H1 (cell line): ENCODE measurements around the gene ANKRD12. TPM values are rescaled to one million over a fixed set of nuclear protein-coding genes. Genes with fewer than 3 reads are reported as not detected.

Experiments used
- CTCF ChIA-PET: fragments of 300-600 bp; sonication (Branson Sonifier 250); formaldehyde crosslinking; loops from one replicate; lab custom pipeline; 2021; ENCODE audit not compliant: partially characterized antibody; lab: Charles Lee
- POLR2A ChIA-PET: fragments of 300-600 bp; sonication (Branson Sonifier 250); formaldehyde crosslinking; loops from one replicate; lab custom pipeline; 2021; ENCODE audit warnings: inconsistent platforms; ENCODE audit not compliant: partially characterized antibody; lab: Charles Lee
- DNase-seq, 2 experiments: peaks; one replicate each; pipeline versions ENCODE4 v3.0.0 to v3.0.0-alpha.2; 2010 to 2022; ENCODE audit warnings: low spot score in 2 of 2, low read depth in 1 of 2, mixed read lengths in 1 of 2
- FAIRE-seq: peaks from 2 replicates; lab custom pipeline; 2011; peaks lifted over from hg19 to GRCh38; lab: Jason Lieb, UNC
- H2AFZ ChIP-seq: 2 replicates; pipeline ENCODE4 v1.8.1; 2012; ENCODE audit warnings: low read length, inconsistent platforms
- H2AK5ac ChIP-seq: 2 replicates; pipeline ENCODE4 v1.6.1; 2013; ENCODE audit warnings: low read depth, low read length
- H2BK120ac ChIP-seq: replicated peaks from 2 replicates; pipeline ENCODE3; 2013; ENCODE audit warnings: low read depth, low read length, inconsistent platforms
- H2BK12ac ChIP-seq: 2 replicates; pipeline ENCODE4 v1.6.1; 2013; ENCODE audit warnings: low read depth, low read length
- H2BK15ac ChIP-seq: 2 replicates; pipeline ENCODE4 v1.6.1; 2013; ENCODE audit warnings: low read length
- H2BK20ac ChIP-seq: 2 replicates; pipeline ENCODE4 v1.6.1; 2013; ENCODE audit warnings: low read length
- H2BK5ac ChIP-seq: 2 replicates; pipeline ENCODE4 v1.6.1; 2013; ENCODE audit warnings: low read depth, low read length
- H3K14ac ChIP-seq: 2 replicates; pipeline ENCODE4 v1.6.1; 2013; ENCODE audit warnings: inconsistent platforms; ENCODE audit not compliant: insufficient read length
- H3K18ac ChIP-seq: 2 replicates; pipeline ENCODE4 v1.6.1; 2013; ENCODE audit warnings: low read length; ENCODE audit errors: extremely low read depth
- H3K23ac ChIP-seq: 2 replicates; pipeline ENCODE4 v1.6.1; 2013; ENCODE audit warnings: inconsistent platforms; ENCODE audit not compliant: insufficient read length
- H3K23me2 ChIP-seq: 2 replicates; pipeline ENCODE4 v1.6.1; 2013; ENCODE audit warnings: low read depth, low read length
- H3K27ac ChIP-seq: 2 replicates; pipeline ENCODE4 v1.6.1; 2011; ENCODE audit warnings: low read depth, low read length, inconsistent platforms
- H3K27me3 ChIP-seq, 4 experiments: replicated peaks in 1 of 4; 1 replicate in 1 of 4; 2 replicates in 3 of 4; pipeline versions ENCODE4 v1.6.1 to v1.8.1; 2011 to 2013; ENCODE audit warnings: low read length in 3 of 4, mild to moderate bottlenecking in 3 of 4, inconsistent platforms in 2 of 4, mixed read lengths in 2 of 4, moderate library complexity in 1 of 4; ENCODE audit not compliant: control insufficient read depth in 3 of 4, insufficient read depth in 3 of 4; ENCODE audit errors: extremely low read depth in 1 of 4
- H3K36me3 ChIP-seq, 4 experiments: 2 replicates each; pipeline versions ENCODE4 v1.6.1 to v1.8.1; 2011 to 2013; ENCODE audit warnings: mild to moderate bottlenecking in 4 of 4, low read length in 3 of 4, moderate library complexity in 2 of 4, control low read depth in 1 of 4, inconsistent platforms in 1 of 4; ENCODE audit not compliant: insufficient read depth in 4 of 4, control insufficient read depth in 2 of 4
- H3K4ac ChIP-seq: replicated peaks from 2 replicates; pipeline ENCODE3; 2013; ENCODE audit warnings: low read length, low read depth, mixed read lengths, inconsistent platforms; ENCODE audit not compliant: insufficient read length
- H3K4me1 ChIP-seq, 4 experiments: replicated peaks in 1 of 4; 1 replicate in 1 of 4; 2 replicates in 3 of 4; pipeline versions ENCODE4 v1.6.1 to v1.8.1; 2011 to 2013; ENCODE audit warnings: low read length in 3 of 4, inconsistent platforms in 2 of 4, mixed read lengths in 1 of 4; ENCODE audit not compliant: insufficient read depth in 4 of 4, control insufficient read depth in 3 of 4
- H3K4me2 ChIP-seq, 2 experiments: 2 replicates each; pipeline versions ENCODE4 v1.6.1 to v1.8.1; 2011 to 2013; ENCODE audit warnings: low read depth in 2 of 2, low read length in 2 of 2, control low read depth in 1 of 2, inconsistent platforms in 1 of 2, mild to moderate bottlenecking in 1 of 2; ENCODE audit not compliant: insufficient read depth in 1 of 2
- H3K4me3 ChIP-seq, 4 experiments: fragments of 200-600, 300-600 bp in 1 of 4; sonication (generic), shearing (Covaris generic), sonication (Bioruptor Twin) in 1 of 4; 2 replicates each; pipeline versions ENCODE4 v1.5.1 to v1.8.1; 2011 to 2016; ENCODE audit warnings: low read length in 4 of 4, low read depth in 3 of 4, control low read depth in 2 of 4, inconsistent platforms in 2 of 4, mild to moderate bottlenecking in 2 of 4, mixed read lengths in 1 of 4, moderate library complexity in 1 of 4; ENCODE audit not compliant: insufficient read depth in 2 of 4; ENCODE audit errors: extremely low read depth in 1 of 4
- H3K56ac ChIP-seq: replicated peaks from 2 replicates; pipeline ENCODE3; 2013; ENCODE audit warnings: low read depth, mild to moderate bottlenecking, mixed read lengths, low read length, inconsistent platforms; ENCODE audit not compliant: insufficient read length
- H3K79me1 ChIP-seq: 2 replicates; pipeline ENCODE4 v1.6.1; 2013; ENCODE audit warnings: low read depth, low read length, control low read depth
- H3K79me2 ChIP-seq, 2 experiments: 2 replicates each; pipeline versions ENCODE4 v1.6.1 to v1.8.1; 2012 to 2013; ENCODE audit warnings: low read length in 2 of 2, mild to moderate bottlenecking in 2 of 2, inconsistent platforms in 1 of 2; ENCODE audit not compliant: insufficient read depth in 2 of 2, control insufficient read depth in 1 of 2
- H3K9ac ChIP-seq, 4 experiments: replicated peaks in 1 of 4; 1 replicate in 1 of 4; 2 replicates in 3 of 4; pipeline versions ENCODE4 v1.6.1 to v1.8.1; 2011 to 2013; ENCODE audit warnings: low read depth in 3 of 4, low read length in 3 of 4, control low read depth in 2 of 4, mild to moderate bottlenecking in 2 of 4, moderate library complexity in 2 of 4, inconsistent platforms in 1 of 4; ENCODE audit errors: extremely low read depth in 1 of 4
- H3K9me3 ChIP-seq, 2 experiments: 2 replicates each; pipeline versions ENCODE4 v1.6.1 to v1.8.1; 2012 to 2013; ENCODE audit warnings: mild to moderate bottlenecking in 2 of 2, moderate library complexity in 2 of 2, control low read depth in 1 of 2, inconsistent platforms in 1 of 2, low read depth in 1 of 2, low read length in 1 of 2, mixed read lengths in 1 of 2; ENCODE audit not compliant: insufficient read depth in 2 of 2
- H4K20me1 ChIP-seq, 2 experiments: replicated peaks in 1 of 2; 2 replicates each; pipeline versions ENCODE3 to v1.8.1; 2011 to 2013; ENCODE audit warnings: inconsistent platforms in 2 of 2, low read length in 2 of 2, mild to moderate bottlenecking in 1 of 2; ENCODE audit not compliant: insufficient read depth in 2 of 2, control insufficient read depth in 1 of 2
- H4K5ac ChIP-seq: 2 replicates; pipeline ENCODE4 v1.6.1; 2013; ENCODE audit warnings: low read length, low read depth, mixed read lengths, inconsistent platforms; ENCODE audit not compliant: insufficient read length
- H4K8ac ChIP-seq: 2 replicates; pipeline ENCODE4 v1.8.0; 2013; ENCODE audit warnings: mild to moderate bottlenecking, moderate library complexity, low read length, inconsistent platforms; ENCODE audit not compliant: insufficient read depth; ENCODE audit errors: extremely low read depth
- H4K91ac ChIP-seq: replicated peaks from 2 replicates; pipeline ENCODE3; 2013; ENCODE audit warnings: low read length, mixed read lengths, inconsistent platforms; ENCODE audit not compliant: insufficient read length
- ASH2L ChIP-seq: fragments of 200-600, 300-600 bp; sonication (generic); IDR thresholded peaks from one replicate; pipeline ENCODE4 v1.7.1; 2017; ENCODE audit warnings: low read length
- CHD1 ChIP-seq: IDR thresholded peaks from 2 replicates; pipeline ENCODE4 v1.6.1; 2012; ENCODE audit warnings: low read depth, low read length, improper control_type of control experiment
- HDAC6 ChIP-seq: IDR thresholded peaks from one replicate; pipeline ENCODE4 v1.7.1; 2012; ENCODE audit warnings: low read depth, mild to moderate bottlenecking, inconsistent platforms, low read length, moderate library complexity
- NANOG ChIP-seq: IDR thresholded peaks from 2 replicates; pipeline ENCODE4 v1.6.1; 2011; ENCODE audit warnings: low read length, low read depth, mild to moderate bottlenecking, inconsistent platforms; ENCODE audit not compliant: insufficient read depth, poor library complexity, severe bottlenecking
- PHF8 ChIP-seq: fragments of 200-600 bp; sonication (generic); conservative IDR thresholded peaks from 2 replicates; pipeline ENCODE4 v1.7.1; 2012; ENCODE audit warnings: low read depth, mild to moderate bottlenecking, inconsistent platforms, low read length, moderate library complexity
- POLR2AphosphoS5 ChIP-seq: IDR thresholded peaks from 2 replicates; pipeline ENCODE4 v1.6.1; 2011; ENCODE audit warnings: low read depth, low read length
- RFX5 ChIP-seq: IDR thresholded peaks from 2 replicates; pipeline ENCODE4 v1.6.1; 2011; ENCODE audit warnings: low read depth, low read length, improper control_type of control experiment, borderline replicate concordance
- SIX5 ChIP-seq: IDR thresholded peaks from 2 replicates; pipeline ENCODE4 v1.6.1; 2011; ENCODE audit warnings: mild to moderate bottlenecking, low read depth, low read length
- SP2 ChIP-seq: IDR thresholded peaks from 2 replicates; pipeline ENCODE4 v1.6.1; 2012; ENCODE audit warnings: mild to moderate bottlenecking, low read length, inconsistent platforms
- SRF ChIP-seq: IDR thresholded peaks from 2 replicates; pipeline ENCODE4 v1.6.1; 2011; ENCODE audit warnings: mild to moderate bottlenecking, low read depth, low read length, moderate library complexity
- WGBS, 2 experiments: shearing (Covaris generic) in 1 of 2; methylation state at CpG; one replicate each; pipeline versions ENCODE4 v1.1.6 to v1.1.7; 2013 to 2015; ENCODE audit warnings: low lambda C conversion rate in 2 of 2, mixed read lengths in 2 of 2, inconsistent platforms in 1 of 2, low coverage in 1 of 2, missing lambda C conversion rate in 1 of 2; ENCODE audit not compliant: insufficient replicate concordance in 2 of 2, insufficient coverage in 1 of 2, insufficient read length in 1 of 2; ENCODE audit errors: extremely low coverage in 1 of 2, missing lambda C conversion rate in 1 of 2; 5-methylcytosine and 5-hydroxymethylcytosine counted together
- polyA plus RNA-seq, 7 experiments: library from polyadenylated mRNA; depleted of rRNA in 3 of 7; stranded (reverse) in 5 of 7; unstranded in 2 of 7; fragments of >200 nt in 5 of 7; fragments of 200-250 nt in 2 of 7; gene quantifications; 1 replicate in 5 of 7; 2 replicates in 1 of 7; 4 replicates in 1 of 7; pipeline versions ENCODE4 v1.2.1 to v1.2.3, GENCODE V29; 2011 to 2013; ENCODE audit warnings: missing spikeins in 2 of 7, mixed read lengths in 2 of 7
- total RNA-seq: library from RNA; stranded (reverse); fragmentation: NEBNext Ultra II Directional; extraction: Animal tissue kit (Norgen Biotek cat#: 25700); gene quantifications from 2 replicates; pipeline ENCODE4 v1.2.1, GENCODE V29; 2021
- TF ChIP-seq, protein P1 (sequence below): IDR thresholded peaks from 2 replicates; pipeline ENCODE4 v1.6.1; 2011; ENCODE audit warnings: low read length, improper control_type of control experiment

The ANKRD12 gene
- total and polyA plus RNA-seq, 2 of the 8 experiments (the other 6 are each of a cell fraction or from before 2014, with no cell fraction given): 2.6 to 37.9 TPM

DNA sequence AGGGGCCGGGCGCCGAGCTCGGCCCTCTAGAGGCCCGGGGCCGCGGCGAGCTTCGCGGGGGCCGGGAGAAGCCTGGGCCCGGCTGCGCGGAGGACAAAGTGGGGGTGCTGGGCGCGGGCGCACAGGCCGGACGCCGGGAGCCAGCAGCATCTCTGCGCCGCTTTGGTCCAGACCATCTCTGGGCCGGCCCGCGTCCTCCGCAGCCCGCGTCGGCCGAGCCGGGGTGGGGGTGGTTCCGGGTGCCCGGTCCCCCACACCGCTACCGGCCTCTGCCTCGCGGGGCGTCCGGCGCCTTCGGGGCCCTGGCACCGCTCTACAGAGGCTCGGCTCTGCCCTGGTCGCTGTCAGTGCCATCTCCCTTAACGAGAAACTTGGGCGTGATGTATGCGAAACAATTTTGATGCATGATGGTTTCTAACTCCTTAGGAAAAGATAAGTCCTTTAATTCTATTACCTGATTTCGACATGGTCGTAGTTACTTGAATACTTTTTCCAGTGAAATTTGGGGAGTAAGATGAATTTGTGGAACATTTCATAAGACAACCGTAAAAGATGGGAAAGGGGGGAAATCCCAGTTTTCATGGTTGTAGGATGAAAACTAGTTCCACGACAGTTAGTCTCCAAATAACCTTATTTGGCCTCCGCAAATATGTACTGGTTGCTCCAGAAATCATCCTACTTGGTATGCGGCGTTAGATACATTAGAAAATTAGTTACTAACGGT is 198.6 kb downstream of the ANKRD12 start:
- Histone ChIP-seq H3K18ac (no peak overlapping the region), H2BK12ac (no peak overlapping the region), H2BK120ac (no peak overlapping the region), H3K4me1 (no peaks in the 10 kb centered on the region; a peak in 1 of 7 replicates), H3K4ac (no peak overlapping the region), H4K20me1 (no peaks in the 10 kb centered on the region), H3K79me2 (peaks cover 0 to 7% of the 10 kb centered on the region in 2 experiments; a peak in 2 of 4 replicates), H3K79me1 (no peaks in the 10 kb centered on the region), H3K56ac (no peak overlapping the region), H3K27me3 (peaks cover 0 to 9% (median 4%) of the 10 kb centered on the region in 4 experiments; a peak in 3 of 7 replicates), H4K91ac (no peak overlapping the region), H4K8ac (peak overlapping the region; percentile 41), H2BK20ac (no peak overlapping the region), H3K23ac (no peak overlapping the region), H3K9ac (peak overlapping the region; percentile 23 to 72 (median 54); a peak in 5 of 7 replicates), H2BK5ac (no peak overlapping the region), H2AFZ (no peak overlapping the region), H3K4me2 (peak overlapping the region; percentile 46 to 73), H2BK15ac (no peak overlapping the region), H3K4me3 (peak overlapping the region; percentile 57 to 89 (median 65)), H3K23me2 (peaks cover 4% of the 10 kb centered on the region; the same call in 1 of the 2 replicates), H3K9me3 (no peaks in the 10 kb centered on the region), H3K27ac (peak overlapping the region; percentile 37; the same call in 1 of the 2 replicates), H3K14ac (no peak overlapping the region), H4K5ac (no peak overlapping the region), H2AK5ac (no peak overlapping the region), H3K36me3 (peaks cover 0 to 14% (median 0%) of the 10 kb centered on the region in 4 experiments; a peak in 3 of 8 replicates)
- ChIA-PET CTCF (interaction anchor here (0.5 kb wide), 1 partner anchor 143 kb away, joined by 3 read pairs; no protein-coding TSS in a partner anchor), POLR2A (interaction anchor here (1.0 to 2.5 kb wide), 5 partner anchors 17 to 200 kb away, joined by 3 to 8 read pairs (median 4); partner anchors contain the start of gene ANKRD12)
- FAIRE-seq (no peak), DNase-seq (no peak)
- WGBS, 2 experiments: 9% methylated on average over 49 of the region's 55 CpGs; no CpG with 5 or more reads in 1 of the 2 experiments
- TF ChIP-seq HDAC6: no peak
- TF ChIP-seq ASH2L: peak; percentile 48
- TF ChIP-seq NANOG: no peak
- no peak for TF ChIP-seq CHD1
- no peak for TF ChIP-seq RFX5
- TF ChIP-seq, protein P1, sequence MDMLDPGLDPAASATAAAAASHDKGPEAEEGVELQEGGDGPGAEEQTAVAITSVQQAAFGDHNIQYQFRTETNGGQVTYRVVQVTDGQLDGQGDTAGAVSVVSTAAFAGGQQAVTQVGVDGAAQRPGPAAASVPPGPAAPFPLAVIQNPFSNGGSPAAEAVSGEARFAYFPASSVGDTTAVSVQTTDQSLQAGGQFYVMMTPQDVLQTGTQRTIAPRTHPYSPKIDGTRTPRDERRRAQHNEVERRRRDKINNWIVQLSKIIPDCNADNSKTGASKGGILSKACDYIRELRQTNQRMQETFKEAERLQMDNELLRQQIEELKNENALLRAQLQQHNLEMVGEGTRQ: no peak
- TF ChIP-seq SRF: no peak
- TF ChIP-seq PHF8: peak; percentile 12; the same call in 1 of the 2 replicates
- TF ChIP-seq POLR2AphosphoS5: no peak
- TF ChIP-seq SIX5: no peak
- no peak for TF ChIP-seq SP2
